Amniotic stem cell (primary cell): Measurements from ENCODE around the gene SLC7A14.
A peak's percentile ranks its signal among the peaks of the same experiment; 100 is the strongest.

Source experiments
- DNase-seq: peaks from one replicate; lab custom pipeline; 2025; lab: John Stamatoyannopoulos, UW

SLC7A14 gene

GRCh38 chr3:170534227-170534626, 51.6 kb downstream of the SLC7A14 start:
- DNase-seq, result no peak

GRCh38 chr3:170532573-170532972, 53.3 kb downstream of the SLC7A14 start:
- no peak for DNase-seq

- no peak for DNase-seq
Observed at GRCh38 chr3:170531657-170532335, 54.1 kb downstream of the SLC7A14 start.

- DNase-seq, result no peak
Observed at GRCh38 chr3:170531054-170531453, 54.8 kb downstream of the SLC7A14 start.

- no peak for DNase-seq
Observed at GRCh38 chr3:170529912-170530311, 56.0 kb downstream of the SLC7A14 start.

- DNase-seq, result no peak
Observed at GRCh38 chr3:170529346-170529745, 56.5 kb downstream of the SLC7A14 start.

- no peak for DNase-seq
Observed at GRCh38 chr3:170528726-170529125, 57.1 kb downstream of the SLC7A14 start.

- DNase-seq, result no peak
Observed at GRCh38 chr3:170524073-170524472, 61.8 kb downstream of the SLC7A14 start.

- DNase-seq, result no peak
Observed at GRCh38 chr3:170523248-170523647, 62.6 kb downstream of the SLC7A14 start.

GRCh38 chr3:170522201-170522600, 63.7 kb downstream of the SLC7A14 start:
- no peak for DNase-seq

- DNase-seq, result no peak
Observed at GRCh38 chr3:170520996-170521395, 64.9 kb downstream of the SLC7A14 start.

GRCh38 chr3:170517242-170517945, 68.5 kb downstream of the SLC7A14 start:
- no peak for DNase-seq

GRCh38 chr3:170513642-170514041, 72.2 kb downstream of the SLC7A14 start:
- DNase-seq, result no peak

GRCh38 chr3:170511371-170511770, 74.5 kb downstream of the SLC7A14 start:
- DNase-seq, result no peak

- DNase-seq, result no peak
Observed at GRCh38 chr3:170508839-170509238, 77.0 kb downstream of the SLC7A14 start.

GRCh38 chr3:170508291-170508690, 77.6 kb downstream of the SLC7A14 start:
- no peak for DNase-seq

- no peak for DNase-seq
Observed at GRCh38 chr3:170507063-170507462, 78.8 kb downstream of the SLC7A14 start.

- peak; percentile 9 for DNase-seq
Observed at GRCh38 chr3:170506556-170506955, 79.3 kb downstream of the SLC7A14 start.

- no peak for DNase-seq
Observed at GRCh38 chr3:170502297-170502696, 83.6 kb downstream of the SLC7A14 start.

GRCh38 chr3:170500995-170501394, 84.9 kb downstream of the SLC7A14 start:
- DNase-seq, result no peak

- no peak for DNase-seq
Observed at GRCh38 chr3:170500462-170500861, 85.4 kb downstream of the SLC7A14 start.

- DNase-seq, result no peak
Observed at GRCh38 chr3:170499562-170500156, 86.2 kb downstream of the SLC7A14 start.
